OCI-LY7 (cell line): Measurements from ENCODE around the gene CREB3L1.

Experiments used
- EZH2phosphoT487 ChIP-seq: fragments of 200-600 bp; sonication (generic); IDR thresholded peaks from 2 replicates; pipeline ENCODE4 v1.6.1; 2018; ENCODE audit warnings: low read depth, borderline replicate concordance, mild to moderate bottlenecking, mixed run types, antibody characterized with exemption, low read length, moderate library complexity, mixed read lengths
- TF ChIP-seq, protein P1 (sequence below): fragments of 200-600 bp; sonication (generic); conservative IDR thresholded peaks from 2 replicates; pipeline ENCODE4 v1.5.1; 2014; ENCODE audit warnings: mild to moderate bottlenecking, antibody characterized with exemption, low read length, moderate library complexity, mixed read lengths

DNA sequence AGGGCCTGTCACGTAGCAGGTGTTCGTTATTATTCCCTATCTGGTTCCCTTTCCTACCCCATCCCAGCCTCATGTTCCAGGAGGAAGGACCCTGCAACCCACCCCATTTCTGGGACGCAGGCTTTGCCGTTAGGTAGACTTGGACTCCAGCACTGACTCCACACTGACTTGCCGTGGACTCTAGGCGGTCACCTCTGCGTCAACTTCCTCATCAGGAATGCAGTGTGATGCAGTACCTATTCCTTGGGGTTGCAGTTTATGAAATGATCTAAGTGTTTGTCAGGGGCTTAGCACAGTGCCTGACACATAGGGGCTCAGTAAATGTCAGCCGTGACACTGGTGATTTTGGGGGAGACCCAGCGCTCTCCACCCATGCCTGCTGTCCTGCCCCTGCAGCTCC lies 86.6 kb downstream of the CREB3L1 start:
- TF ChIP-seq, protein P1, sequence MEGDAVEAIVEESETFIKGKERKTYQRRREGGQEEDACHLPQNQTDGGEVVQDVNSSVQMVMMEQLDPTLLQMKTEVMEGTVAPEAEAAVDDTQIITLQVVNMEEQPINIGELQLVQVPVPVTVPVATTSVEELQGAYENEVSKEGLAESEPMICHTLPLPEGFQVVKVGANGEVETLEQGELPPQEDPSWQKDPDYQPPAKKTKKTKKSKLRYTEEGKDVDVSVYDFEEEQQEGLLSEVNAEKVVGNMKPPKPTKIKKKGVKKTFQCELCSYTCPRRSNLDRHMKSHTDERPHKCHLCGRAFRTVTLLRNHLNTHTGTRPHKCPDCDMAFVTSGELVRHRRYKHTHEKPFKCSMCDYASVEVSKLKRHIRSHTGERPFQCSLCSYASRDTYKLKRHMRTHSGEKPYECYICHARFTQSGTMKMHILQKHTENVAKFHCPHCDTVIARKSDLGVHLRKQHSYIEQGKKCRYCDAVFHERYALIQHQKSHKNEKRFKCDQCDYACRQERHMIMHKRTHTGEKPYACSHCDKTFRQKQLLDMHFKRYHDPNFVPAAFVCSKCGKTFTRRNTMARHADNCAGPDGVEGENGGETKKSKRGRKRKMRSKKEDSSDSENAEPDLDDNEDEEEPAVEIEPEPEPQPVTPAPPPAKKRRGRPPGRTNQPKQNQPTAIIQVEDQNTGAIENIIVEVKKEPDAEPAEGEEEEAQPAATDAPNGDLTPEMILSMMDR = no peak
- TF ChIP-seq EZH2phosphoT487 = no peak
